CD4-positive, alpha-beta T cell treated with Interleukin-4 for 1 hour (primary cell): ENCODE measurements around the gene GRIP2.

Source experiments
- DNase-seq, 2 donors: peaks; one replicate each; pipeline ENCODE4 v3.0.0-alpha.2; 2020 to 2022

Gene GRIP2

DNA sequence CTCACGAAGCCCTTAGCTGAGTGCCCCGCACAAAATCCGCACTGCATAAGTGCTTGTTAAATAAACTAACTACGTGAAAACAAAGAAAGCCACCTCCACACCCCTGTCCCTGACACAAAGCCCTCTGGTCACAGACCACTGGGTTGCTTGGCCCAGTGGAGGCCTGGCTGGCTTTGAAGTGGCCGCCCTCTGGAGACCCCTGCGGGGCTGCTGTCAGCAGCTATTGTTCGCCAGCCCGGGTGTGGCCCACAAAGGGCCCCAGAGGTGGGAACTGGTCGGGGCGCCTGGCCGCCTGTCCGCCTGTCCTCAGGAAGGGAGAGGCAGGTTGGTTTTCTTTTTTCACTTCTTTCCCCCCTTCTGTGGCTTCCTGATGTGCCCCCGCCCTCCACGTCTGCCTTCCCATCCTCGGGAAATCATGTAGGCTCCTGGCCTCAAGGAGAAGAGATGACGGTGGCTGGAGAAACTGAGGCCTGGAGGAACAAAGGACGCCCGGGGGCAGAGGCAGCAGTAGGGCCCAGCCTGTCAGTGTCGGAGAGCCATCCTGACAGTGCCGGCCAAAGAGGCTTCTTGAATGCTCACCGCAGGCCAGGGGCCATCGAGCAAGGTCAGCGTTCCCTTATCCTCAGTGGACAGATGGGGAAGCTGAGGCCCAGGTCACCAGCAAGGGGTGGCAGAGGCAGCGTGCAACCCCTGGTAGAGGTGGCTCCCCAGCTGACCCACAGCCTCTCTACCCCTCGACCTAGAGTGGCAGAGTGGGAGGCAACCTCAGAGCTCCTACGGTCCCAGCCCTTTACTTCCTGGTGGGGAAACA is 76.6 kb downstream of the GRIP2 start:
- no peak for DNase-seq

DNA sequence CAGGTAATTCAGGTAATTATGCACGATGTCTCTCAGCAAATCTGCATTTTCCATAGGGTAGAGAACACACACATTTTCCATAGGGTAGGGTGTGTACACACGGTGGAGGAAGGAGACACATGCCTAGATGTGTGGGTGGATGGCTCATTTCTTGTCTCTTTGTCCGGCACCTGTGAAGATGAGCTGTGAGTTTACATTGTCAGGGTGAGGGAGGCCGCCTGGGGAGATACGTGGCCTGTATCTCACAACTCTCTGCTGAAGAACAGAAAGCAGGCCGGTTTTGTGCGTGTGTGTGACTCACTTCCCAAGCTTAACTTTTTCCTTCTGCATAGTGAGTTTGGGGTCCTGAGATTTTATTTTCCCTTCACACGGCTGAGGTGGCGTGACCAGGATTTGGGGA is 77.4 kb downstream of the GRIP2 start:
- no peak for DNase-seq

DNA sequence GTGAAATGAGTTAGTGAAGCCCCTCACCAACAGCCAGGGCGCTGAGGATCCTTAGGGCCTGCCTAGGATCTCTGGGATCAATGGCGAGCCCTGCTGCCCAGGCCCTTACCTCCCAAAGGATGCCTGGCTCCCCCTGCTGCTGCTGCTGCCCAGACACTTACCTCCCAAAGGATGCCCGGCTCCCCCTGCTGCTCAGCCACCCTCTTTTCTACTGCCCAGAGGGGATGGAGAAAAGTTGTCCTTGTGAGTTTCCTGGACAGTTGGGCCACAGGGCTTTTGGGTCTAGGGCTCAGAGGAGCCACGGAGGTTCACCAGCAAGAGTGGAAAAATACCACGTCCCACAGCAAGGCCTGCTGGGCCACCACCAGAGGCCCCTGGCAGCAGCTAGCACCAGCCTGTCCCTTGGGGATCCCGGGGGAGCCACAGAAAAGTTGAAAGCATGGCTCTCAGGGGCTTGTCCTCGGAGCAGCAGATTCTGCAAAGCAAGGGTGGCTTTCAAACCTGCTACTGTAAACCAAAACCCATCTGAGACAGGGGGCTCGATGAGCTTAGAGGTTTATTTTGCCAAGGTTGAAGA is 78.3 kb downstream of the GRIP2 start:
- DNase-seq = peak; percentile 48 to 51

DNA sequence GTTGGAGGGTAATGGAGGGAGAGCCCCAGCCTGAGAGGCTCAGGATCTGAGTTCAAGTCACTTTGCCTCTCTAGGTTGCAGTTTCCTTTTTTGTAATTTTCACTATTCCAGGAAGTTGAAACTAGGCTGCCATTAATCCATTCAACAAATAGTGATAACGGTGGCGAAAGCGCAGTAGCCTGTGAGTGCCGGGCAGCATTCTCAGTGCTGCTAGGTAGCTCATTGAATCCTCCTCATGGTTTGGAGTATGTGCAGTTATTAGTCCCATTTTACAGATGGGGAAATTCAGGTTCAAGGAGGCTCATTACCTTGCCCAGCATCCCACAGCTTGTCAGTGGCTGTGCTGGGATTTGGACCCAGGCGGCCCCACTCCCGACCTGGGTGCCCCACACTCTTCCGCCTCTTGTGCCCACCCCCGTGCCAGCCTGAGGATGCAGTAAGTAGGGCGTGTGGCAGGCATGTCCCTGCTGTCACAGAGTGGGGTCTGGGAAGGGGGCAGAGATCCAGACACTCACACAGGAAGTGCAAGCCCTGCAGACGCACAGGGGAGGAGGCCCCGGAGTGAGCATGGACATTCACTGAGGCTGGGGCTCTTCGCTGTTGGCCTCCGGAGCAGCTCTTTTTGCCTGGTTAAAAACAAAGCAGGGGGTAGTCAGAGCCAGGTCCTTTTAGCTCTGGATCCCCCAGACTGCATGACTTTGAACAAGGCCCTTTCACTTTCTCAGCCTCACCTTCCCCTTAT is 79.0 kb downstream of the GRIP2 start:
- no peak for DNase-seq

DNA sequence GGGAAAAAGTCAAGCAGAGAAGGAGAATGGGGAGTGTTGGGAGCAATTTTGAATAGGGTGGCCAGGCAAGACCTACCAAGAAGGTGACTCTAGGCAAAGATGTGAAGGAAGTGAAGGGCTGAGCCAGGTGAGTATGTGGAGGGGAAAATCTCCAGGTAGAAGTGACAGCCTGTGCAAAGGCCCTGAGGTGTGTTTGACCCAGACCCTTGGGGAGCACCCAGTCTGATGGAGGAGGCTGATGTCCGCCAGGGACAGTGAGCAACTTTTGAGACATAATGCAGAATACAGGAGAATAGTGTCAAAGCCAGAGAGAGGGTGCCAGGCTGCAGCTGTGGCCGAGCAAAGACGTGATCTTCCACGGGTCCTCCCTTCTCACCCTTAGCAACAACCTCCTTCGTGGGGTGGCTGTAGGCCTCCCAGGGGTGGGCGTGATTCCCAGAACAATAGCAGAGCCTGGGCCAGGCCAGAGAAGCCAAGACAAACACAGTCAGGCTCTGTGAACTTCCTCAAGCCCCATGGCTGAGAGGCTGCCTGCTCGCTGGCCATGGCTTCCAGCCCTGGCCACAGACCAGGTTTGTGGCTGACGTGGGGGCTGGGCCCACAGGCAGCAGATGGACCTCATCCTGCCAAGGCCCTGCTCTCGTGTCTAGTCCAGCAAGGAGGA is 79.7 kb downstream of the GRIP2 start:
- no peak for DNase-seq

DNA sequence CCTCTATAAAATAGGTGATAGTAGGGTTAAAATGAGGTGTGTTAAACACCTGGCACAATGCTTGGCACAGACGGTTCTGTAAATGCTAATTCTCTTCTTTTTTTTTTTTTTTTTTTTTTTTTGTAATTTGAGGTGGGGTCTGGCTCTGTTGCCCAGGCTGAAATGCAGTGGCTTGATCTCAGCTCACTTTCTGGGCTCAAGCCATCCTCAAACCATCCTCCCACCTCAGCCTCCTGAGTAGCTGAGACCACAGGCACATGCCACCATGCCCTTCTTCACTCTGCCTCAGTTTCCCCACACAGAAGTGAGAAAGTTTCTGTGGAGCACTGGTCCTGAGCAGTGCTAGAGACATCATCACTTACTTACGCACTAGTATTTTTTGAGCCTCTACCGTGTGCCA is 80.4 kb downstream of the GRIP2 start:
- no peak for DNase-seq

DNA sequence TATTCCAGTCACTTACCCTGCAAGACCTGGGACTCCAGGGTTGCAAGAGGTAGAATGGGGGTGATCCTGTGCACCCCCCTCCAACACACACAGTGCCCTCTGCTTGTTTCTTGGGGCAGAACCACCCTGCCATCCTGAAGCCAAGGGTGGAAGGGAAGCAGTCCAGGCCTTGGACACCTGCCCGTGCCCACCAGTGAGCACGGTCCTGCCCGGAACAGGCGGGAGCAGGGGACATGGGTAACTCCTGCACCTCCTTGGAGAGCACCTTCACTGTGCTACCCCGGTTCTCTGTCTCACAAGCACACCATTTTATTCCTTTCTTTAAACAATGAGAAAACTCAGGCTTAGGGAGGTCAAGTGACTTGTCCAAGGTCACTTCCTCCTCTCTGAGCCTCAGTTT is 80.8 kb downstream of the GRIP2 start:
- no peak for DNase-seq

DNA sequence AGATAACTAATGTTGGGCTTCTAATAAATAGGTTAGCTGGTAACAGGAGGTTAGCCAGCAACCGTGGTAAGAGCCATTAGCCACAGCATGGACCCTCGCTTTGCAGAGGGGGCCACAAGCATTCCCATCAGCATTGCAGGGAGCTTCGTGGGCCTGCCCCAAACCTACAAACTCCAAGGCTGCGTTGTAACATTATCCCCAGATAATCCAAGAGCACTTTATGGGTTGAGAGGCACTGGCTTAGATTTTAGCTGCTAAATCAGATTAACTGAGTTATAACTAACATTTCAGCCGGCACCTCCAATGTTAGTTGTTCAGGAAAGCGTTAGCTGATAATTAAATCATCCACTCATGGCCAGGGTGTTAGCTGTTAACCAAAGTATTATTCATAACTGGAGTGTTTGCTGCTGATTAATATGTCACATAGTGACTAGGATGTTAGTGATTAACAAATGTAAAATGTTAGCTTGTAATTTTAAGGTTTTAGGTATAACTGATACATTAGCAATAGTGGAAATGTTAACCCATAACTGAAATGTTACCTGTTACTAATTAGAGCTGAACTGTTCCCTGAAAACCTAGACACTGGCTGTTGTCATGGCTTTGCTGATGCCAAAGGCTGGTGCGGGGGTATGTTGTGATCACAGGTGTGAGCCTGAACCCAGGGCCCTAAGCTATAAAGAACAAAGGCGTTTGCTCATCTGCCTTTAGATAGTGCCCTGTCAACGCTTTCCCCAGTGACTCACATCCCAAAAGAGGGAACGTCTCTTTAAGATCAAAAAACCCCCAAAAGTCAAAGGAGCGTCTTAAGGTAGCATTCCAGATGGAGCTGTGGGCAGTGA is 81.5 kb downstream of the GRIP2 start:
- no peak for DNase-seq

DNA sequence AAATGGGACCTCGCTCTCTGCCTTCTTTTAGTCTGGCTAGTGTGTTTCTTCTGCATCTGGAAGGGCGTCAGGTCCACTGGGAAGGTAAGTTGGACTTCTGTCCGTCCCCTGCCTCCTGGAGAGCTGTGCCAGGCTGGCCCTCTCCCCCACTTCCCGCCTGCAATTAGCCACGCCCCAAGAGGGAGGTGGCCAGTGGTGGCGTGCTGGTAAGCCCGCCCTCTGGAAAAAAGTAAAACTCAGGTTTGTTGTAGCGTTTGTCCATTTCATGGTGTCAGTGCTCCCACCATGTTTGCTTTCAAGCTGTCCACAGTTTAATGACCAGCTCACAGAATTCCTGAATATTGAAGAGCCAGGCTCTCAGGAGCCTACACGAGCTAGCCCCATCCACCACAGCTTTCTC is 82.1 kb downstream of the GRIP2 start:
- no peak for DNase-seq

DNA sequence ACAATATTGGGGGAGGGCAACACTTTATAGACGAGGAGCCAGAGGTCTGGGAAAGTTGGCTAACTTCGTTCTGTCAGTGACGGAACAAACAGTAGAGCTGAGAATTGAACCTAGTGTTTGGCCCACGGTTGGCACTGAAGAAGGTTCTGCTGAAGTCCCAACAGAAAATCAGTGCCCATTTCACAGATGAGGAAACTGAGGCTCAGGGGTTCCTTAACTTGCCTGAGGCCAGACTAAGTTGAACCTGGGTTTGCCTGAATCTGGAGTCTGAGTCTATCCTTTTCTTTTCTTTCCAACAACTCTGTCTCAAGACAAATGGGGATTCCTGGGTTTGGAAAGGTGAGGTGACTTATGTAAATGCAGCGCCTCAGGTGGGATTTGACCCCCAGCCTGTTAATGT is 82.7 kb downstream of the GRIP2 start:
- DNase-seq = no peak

DNA sequence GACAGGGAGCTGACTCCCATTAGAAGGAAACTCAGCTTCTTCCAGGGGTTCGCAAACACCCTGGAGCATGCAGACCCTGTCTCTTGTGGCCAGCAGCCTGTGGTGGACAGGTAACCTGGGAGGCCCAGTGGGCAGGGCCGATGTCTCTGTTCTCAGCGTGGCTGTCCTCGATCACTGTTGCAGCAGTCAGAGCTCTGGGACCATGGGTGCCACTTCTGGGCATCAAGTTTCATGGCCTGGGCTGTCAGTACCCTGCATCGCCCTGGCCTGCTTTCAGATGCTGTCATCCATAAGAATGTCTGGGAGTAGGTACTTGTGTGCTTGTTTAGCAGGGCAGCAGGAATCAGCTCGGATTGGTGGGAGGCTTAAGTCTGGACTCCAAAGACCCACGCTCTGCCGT is 83.3 kb downstream of the GRIP2 start:
- DNase-seq = no peak

DNA sequence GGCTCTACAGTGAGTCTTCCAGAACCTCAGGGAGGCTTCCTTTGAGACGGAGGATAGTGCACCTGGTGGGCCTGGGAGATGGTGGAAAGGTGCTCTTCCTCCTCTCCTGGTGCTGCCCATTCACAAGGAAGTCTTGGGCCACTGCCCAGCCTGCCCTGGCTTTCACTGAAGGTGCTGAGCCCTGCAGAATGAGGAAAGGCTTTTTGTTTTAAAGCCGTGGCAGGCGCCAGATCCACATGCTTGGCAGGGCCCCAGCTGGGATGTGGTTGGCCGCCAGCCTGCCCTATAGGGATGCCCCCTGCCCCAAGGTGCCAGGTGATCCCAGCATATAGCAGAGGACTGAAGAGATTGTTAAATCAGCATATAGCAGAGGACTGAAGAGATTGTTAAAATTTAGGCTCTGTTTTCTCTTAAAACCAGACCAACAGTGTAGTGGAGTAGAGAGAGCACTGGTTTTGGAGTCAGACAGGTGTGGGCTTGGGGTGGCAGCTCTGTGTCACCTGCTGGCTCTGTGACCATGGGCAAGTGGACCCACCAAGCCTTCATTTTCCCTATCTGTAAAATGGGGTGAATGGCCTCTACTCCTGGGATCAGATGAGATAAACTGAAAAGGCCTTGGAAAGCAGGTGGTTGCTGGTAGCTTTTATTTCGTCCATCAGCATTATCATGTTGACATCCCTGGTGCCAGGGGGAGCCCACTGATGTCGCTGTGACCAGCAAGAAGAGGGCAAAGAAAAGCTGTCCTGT is 84.4 kb downstream of the GRIP2 start:
- no peak for DNase-seq

DNA sequence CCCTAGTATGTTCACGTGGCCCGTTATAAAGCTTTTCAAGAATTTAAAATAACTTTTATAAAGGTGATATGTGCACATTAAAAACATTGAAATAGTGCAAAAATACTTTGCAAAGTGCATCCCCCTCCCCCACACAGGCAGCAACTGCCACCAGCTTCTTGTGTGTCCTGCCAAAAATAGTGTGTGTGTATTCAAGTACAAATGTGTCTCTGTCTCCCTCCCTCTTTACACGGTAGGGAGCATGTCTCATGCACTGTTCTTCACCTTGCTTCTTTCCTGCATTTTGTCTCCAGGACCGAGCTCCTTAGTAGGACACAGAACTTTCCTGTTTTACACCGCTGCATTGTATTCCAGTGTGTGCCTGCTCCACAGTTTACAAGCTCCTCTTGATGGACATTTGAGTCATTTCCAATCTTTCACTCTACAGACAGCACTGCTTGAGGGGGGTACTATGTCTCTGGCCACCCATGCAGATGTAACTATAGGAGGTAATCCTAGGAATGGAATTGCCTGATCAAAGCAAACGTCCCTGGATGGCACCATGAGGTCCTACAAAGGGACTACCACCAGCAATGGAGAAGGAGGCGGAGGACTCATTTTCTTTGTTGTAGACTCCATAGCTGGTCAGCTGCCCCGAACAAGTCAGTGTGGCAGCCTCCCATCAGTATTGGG is 85.4 kb downstream of the GRIP2 start:
- no peak for DNase-seq

DNA sequence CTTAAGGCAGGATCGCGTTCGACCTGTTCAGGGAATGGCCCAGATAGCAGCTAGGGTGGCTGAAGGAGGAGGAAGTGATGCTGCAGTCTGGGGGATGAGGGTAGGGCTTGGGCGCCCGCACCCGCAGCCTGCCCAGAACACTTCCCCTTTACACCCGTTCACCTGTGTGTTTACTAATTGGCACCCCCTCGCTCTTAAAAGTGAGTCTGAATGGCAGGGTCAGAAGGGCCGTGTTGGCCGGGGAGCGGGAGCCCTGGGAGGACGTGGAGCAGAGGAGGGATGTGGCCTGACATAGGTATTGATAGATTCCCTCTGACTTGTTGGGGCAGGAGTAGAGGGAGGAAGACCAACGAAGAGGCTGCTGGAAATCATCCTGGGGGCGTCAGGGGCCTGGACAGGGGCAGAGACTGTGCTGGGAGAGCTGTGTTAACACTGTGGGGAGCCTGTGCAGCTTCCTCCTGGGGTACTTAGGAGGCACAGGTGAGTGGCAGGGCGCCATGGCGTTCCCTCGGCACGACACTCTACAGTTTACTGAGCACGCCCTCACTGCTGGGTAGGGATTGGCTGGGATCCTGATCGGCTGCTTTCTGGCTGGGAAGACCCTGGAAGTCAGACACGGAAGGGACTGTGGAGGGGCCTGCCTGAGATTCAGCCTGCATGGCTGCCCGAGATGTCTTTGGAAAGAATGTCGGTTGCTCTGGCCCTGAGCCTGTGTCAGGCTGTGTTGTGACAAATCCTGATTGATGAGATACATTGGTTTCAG is 86.1 kb downstream of the GRIP2 start:
- no peak for DNase-seq

DNA sequence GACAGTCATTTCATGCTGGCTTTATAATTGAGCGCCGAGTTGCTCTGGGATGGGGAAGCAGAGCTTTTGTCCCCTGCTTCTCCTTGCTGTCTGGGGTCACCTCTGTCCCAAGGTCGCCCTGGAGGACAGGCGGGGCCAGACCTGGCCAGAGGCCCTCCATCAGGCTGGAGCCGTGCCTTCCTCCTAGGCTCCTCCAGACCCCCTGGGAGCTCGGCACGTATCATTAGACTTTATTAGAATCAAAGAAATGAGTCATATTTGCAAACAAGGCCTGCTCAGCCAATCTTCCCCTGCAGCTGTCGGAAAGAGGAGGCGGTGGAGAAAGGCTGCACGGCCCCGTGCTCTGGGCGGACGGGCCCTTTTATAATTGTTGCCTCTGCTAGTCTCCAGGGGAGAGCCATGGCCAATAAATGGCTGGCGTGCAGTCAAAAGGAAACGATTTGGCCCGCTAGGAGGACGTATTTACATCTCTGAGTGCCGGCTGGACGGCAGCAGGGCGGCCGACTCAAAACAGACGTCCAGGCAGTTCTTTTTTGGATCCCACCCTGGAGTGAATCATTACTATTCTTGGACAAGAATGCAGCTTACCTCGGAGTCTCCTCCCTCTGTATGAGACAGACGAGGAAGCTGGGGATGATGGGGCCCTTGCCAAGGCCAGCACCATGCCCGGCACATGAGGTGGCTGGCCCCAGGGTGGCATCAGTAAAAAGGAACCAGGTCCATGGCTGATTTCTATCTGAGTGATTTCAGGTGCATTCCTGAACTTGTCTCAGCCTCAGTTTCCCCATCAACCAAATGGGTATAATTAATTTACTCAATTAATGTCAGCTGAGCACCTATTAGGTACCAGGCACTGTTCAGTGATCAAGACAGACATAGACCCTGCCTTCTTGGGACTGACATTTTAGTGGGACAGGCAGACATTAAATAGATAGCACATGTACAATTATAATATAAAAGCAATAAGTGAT is 87.1 kb downstream of the GRIP2 start:
- DNase-seq = no peak

DNA sequence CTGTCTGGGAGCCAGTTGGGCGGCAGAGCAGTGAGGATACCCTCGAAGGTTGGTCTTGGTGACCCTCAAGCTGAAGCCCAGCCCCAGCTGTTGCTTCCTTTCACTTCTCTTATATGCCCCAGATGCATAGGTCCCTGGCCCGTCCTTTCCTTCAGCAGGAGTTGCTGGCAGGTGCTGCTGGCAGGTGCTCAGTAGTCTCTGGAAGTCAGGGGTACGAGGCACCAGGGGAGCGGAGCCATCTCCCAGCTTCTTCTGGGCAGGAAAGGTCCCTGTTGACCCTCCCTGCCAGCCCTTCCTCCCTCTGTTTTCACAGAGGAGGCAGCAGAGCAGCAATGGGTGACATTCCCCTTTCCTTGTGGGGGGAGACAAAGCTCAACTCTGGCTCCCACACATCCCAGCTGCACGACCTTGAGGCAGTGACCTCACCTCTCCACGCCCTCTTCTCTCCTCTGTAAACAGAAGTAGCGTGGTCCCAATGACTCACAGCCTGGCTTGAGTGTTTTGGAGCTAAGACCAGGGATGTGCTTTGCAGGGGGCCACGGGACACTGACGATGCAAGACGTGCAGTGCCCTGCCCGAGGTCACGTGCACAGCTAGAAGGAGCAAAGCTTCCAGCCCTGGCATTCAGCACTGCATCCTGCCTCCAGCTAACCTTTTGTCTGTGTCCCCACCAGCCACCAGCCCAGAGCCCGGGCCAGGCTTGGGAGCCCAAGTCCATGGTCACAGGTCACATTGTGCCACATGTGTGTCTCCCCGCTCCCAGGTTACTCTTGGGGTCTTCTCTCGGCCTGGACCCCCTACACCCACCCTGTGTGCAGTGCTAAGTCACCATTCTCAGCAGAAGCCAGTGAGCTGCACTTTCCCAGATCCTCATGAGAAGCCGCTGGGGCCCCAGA is 88.0 kb downstream of the GRIP2 start:
- no peak for DNase-seq

DNA sequence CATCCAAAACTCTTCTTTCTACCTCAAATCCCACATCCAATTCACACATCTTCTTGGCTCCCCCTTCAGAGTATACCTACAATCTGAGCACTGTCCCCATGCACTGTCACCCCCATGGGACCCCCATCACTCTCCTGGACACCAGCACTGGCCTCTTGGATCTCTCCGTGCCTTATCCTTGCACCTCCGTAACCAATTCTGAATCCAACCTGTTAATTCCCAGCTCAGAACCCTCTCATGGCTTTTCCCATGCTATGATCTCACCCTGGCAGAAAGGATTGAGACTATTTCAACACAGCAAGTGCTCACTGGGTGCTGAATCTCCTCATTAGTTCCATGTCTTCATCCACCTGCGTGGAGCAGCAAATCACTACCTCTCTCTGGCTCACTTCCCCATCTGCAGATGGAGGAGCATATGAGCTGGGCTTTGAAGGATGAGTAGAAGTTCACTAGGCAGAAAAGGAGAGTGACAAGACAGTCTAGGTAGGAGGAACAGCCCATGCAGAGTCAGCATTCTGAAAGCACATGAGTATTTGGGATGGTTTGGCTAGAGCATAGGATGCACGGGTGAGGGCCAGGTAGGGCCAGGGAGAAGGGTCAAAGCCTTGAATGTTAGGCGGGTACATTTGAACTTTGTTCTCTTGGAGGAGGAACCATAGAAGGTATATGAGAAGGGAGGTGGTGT is 89.1 kb downstream of the GRIP2 start:
- DNase-seq = no peak

DNA sequence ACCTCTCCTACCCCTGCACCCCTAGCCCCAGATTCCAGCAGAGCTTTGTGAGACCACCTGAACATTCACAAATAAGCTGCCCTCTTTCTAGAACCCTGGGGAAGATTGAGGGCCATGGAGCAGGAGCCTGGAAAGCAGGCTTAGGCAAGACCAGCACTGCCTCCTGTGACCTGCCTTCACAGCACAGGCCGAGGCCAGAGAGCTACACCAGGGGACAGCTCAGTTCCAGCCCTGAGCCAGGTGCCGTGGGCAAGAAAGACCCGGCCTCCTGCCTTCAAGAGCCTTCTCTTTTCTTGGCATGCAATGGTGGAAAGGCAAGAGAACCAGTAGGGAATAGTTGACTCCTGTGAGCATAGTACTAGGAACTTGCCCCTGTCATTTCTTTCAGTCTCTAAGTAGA is 89.6 kb downstream of the GRIP2 start:
- DNase-seq = no peak
